ENCODE data around the gene IFT80. TPM values are rescaled to one million over a fixed set of nuclear protein-coding genes. Genes with fewer than 3 reads are reported as not detected.

IFT80 gene
- total RNA-seq, 2 experiments from 2014 or later, result 16.1 to 18.2 TPM

- Histone ChIP-seq H3K36me3 (ENCODE audit: insufficient read depth, low read length) (no peaks in the 10 kb centered on the region), H3K4me1 (ENCODE audit: insufficient read depth, low read length) (no peaks in the 10 kb centered on the region), H3K27ac (ENCODE audit: low read depth in 1 of 2, low read length in 2 of 2) (no peak overlapping the region), H3K27me3 (ENCODE audit: control insufficient read depth in 1 of 2, insufficient read depth in 2 of 2, low read length in 2 of 2) (no peaks in the 10 kb centered on the region), H3K9me3 (ENCODE audit: control insufficient read depth in 1 of 2, insufficient read depth in 1 of 2, low read length in 2 of 2) (no peaks in the 10 kb centered on the region), H3K4me3 (ENCODE audit: low read length) (no peak overlapping the region)
- Mint-ChIP-seq H3K27ac (no peak overlapping the region), H3K4me3 (no peak overlapping the region), H3K9me3 (no peaks in the 10 kb centered on the region), H3K36me3 (ENCODE audit: low read depth) (peaks cover 27% of the 10 kb centered on the region), H3K27me3 (no peaks in the 10 kb centered on the region), H3K4me1 (ENCODE audit: low read depth) (no peaks in the 10 kb centered on the region)
- ChIA-PET CTCF (no interaction called here), POLR2A (no interaction called here)
- intact Hi-C loops (cut with DNase I, micrococcal nuclease), result no loop called here
- TF ChIP-seq CTCF (IDR thresholded peaks at IDR 0.05), result no peak
- DNase-seq (no peak), ATAC-seq (ENCODE audit: poor library complexity) (no peak)
These were observed 107.6 kb downstream of the IFT80 start for GRCh38 chr3:160291290-160291908.

- ChIA-PET CTCF (no interaction called here), POLR2A (no interaction called here)
- Mint-ChIP-seq H3K4me3 (no peak overlapping the region), H3K27me3 (no peaks in the 10 kb centered on the region), H3K36me3 (ENCODE audit: low read depth) (peaks cover 21% of the 10 kb centered on the region), H3K27ac (no peak overlapping the region), H3K9me3 (no peaks in the 10 kb centered on the region), H3K4me1 (ENCODE audit: low read depth) (no peaks in the 10 kb centered on the region)
- Histone ChIP-seq H3K27ac (ENCODE audit: low read depth in 1 of 2, low read length in 2 of 2) (no peak overlapping the region), H3K36me3 (ENCODE audit: insufficient read depth, low read length) (no peaks in the 10 kb centered on the region), H3K4me3 (ENCODE audit: low read length) (no peak overlapping the region), H3K27me3 (ENCODE audit: control insufficient read depth in 1 of 2, insufficient read depth in 2 of 2, low read length in 2 of 2) (no peaks in the 10 kb centered on the region), H3K4me1 (ENCODE audit: insufficient read depth, low read length) (no peaks in the 10 kb centered on the region), H3K9me3 (ENCODE audit: control insufficient read depth in 1 of 2, insufficient read depth in 1 of 2, low read length in 2 of 2) (no peaks in the 10 kb centered on the region)
- TF ChIP-seq CTCF (IDR thresholded peaks at IDR 0.05), result no peak
- ATAC-seq (ENCODE audit: poor library complexity), result no peak
- no peak for DNase-seq
- intact Hi-C loops (cut with DNase I, micrococcal nuclease), result no loop called here
These were observed 111.4 kb downstream of the IFT80 start for GRCh38 chr3:160287666-160288065.

- POLR2A ChIA-PET, result no interaction called here
These were observed 112.8 kb downstream of the IFT80 start for GRCh38 chr3:160286231-160286630.

More at GRCh38 chr3:160286231-160286630, 112.8 kb downstream of the IFT80 start:
- Histone ChIP-seq H3K9me3 (ENCODE audit: control insufficient read depth in 1 of 2, insufficient read depth in 1 of 2, low read length in 2 of 2) (no peaks in the 10 kb centered on the region), H3K4me3 (ENCODE audit: low read length) (no peak overlapping the region), H3K4me1 (ENCODE audit: insufficient read depth, low read length) (no peaks in the 10 kb centered on the region), H3K36me3 (ENCODE audit: insufficient read depth, low read length) (no peaks in the 10 kb centered on the region), H3K27me3 (ENCODE audit: control insufficient read depth in 1 of 2, insufficient read depth in 2 of 2, low read length in 2 of 2) (no peaks in the 10 kb centered on the region), H3K27ac (ENCODE audit: low read depth in 1 of 2, low read length in 2 of 2) (no peak overlapping the region)
- no peak for TF ChIP-seq CTCF (IDR thresholded peaks at IDR 0.05)
- DNase-seq (no peak), ATAC-seq (ENCODE audit: poor library complexity) (no peak)
- Mint-ChIP-seq H3K4me1 (ENCODE audit: low read depth) (no peaks in the 10 kb centered on the region), H3K4me3 (no peak overlapping the region), H3K9me3 (no peaks in the 10 kb centered on the region), H3K27me3 (no peaks in the 10 kb centered on the region), H3K27ac (no peak overlapping the region), H3K36me3 (ENCODE audit: low read depth) (peaks cover 18% of the 10 kb centered on the region)
- CTCF ChIA-PET, result no interaction called here
- intact Hi-C loops (cut with DNase I, micrococcal nuclease), result no loop called here
